NCI-H187 (cell line): ENCODE data around the gene PRSS38.
A peak's percentile ranks its signal among the peaks of the same experiment; 100 is the strongest.

ENCODE experiments used
- DNase-seq, 2 experiments: peaks; one replicate each; lab custom pipeline; 2025; lab: John Stamatoyannopoulos, UW

The PRSS38 gene

DNA sequence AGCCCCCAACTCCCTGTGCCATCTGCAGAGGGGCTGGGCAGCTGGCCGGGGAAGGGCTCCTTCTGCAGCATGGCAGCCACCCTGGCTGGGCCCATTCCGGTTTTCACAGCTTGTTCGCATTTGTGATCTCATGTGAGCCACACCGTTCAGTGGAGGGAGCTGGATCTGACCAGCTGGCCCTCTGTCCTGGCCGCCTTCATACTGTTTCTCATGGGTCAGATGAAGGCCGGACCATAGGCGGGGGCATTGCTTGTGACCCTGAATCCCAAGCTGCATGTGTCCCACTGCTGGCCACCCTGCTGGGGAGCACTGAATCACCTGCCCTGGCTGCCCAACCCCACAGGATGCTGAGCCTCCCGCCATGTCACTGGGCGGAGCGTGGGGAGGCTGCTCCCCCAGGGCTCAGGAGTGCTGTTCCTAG lies 36.4 kb upstream of the PRSS38 start:
- DNase-seq = no peak

DNA sequence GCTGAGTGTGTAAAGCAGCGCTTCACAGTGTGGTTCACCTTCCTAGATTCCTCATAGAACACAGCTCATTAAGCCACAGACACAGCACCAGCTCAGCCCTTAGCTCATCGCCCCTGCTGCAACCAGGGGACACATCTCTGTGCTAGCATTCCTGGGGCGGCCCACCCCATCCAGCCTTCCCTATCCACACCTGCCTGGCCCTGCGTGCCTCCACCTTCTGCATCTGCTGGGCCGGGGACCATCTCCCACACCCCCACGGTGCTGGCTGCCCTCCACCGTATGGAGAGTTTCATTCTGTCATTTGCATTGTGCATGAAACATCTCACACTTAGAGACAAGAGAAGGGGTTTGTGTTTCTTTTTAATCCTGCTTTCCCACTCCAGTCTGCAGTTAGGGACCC lies 35.8 kb upstream of the PRSS38 start:
- no peak for DNase-seq

DNA sequence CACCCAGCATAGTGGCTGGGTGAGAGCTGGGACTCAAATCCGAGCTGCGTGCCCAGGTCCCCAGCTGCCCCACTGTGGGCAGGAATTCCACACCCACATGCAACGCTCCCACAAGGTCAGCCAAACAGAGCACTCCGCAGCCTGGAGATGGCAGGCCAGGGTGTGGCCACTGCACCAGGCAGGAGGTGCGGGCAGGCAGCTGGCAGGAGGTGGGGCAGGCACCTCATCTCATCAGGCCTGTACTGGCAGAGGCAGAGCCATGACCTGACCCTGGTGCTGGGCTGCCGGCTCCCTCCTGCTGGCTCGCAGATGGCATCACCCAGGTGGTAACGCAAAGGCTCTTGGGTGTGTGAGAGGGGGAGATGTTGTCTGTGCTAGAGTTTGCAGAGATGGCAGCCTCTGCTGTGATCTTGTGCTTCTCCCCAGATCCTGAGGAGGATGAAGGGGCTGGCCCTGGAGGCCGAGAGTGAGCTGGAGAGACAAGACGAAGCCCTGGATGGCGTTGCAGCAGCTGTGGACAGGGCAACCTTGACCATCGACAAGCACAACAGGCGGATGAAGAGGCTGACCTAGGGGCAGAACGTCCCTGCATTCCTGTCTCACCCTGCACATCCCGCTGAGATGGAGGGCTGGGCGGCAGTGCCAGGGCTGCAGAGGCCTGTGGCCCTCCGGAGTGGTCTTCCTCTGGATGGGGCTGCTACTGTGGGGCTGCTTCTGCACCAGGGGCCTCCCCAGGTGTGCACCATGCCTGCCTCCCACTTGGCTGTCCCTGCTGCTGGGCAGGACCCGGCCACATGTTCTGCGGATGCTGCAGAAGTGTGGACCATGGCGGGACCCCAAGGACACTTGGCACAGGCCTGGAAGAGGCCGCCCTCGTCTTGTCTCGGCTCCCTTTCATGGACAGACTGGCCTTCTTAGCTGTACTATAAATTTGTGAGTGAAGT lies 35.1 kb upstream of the PRSS38 start:
- DNase-seq = no peak

DNA sequence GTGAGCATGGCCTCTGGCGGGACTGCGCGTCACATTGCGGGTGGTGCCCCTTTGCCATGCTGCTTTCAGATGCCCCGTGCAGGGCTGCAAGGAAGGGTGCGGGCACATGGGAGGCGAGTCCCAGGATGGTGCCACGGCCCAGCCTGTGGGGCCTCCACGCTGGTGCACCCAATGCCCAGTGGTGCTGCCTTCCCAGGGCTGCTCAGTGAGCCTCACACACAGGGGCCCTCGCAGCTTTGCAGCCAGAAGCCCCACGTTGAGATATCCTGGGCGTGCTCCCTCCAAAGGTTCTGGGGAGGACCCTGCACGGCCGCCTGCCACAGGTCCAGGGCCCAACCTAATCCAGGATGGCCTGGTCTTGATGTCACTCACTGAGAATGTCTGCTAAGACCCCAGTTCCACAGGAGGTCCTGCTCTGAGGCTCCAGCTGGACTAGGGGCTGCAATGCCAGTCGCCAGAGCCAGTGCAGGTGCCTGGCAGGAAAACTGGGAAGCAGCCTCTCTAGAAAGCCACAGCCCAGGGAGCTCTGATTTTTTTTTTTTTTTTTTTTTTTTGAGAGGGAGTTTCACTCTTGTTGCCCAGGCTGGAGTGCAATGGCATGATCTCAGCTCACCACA lies 34.1 kb upstream of the PRSS38 start:
- no peak for DNase-seq

DNA sequence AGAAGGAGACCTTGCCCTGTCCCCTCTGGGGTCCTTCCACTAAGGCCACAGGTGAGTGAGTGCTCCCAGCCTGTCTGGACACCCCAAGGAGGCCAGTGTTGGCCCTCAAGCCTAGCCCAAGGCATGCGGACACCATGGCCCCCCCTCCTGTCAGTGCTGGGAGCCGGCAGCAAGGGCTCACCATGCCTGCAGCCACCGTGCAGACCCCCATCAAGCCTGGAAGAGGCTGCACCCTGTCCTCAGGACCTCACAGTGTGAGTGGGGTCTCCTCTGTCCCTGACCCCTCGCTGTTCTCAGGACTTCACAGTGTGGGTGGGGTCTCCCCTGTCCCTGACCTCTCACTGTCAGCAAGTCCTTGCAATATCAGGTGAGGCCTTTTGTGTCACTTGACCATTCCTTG lies 33.2 kb upstream of the PRSS38 start:
- no peak for DNase-seq

DNA sequence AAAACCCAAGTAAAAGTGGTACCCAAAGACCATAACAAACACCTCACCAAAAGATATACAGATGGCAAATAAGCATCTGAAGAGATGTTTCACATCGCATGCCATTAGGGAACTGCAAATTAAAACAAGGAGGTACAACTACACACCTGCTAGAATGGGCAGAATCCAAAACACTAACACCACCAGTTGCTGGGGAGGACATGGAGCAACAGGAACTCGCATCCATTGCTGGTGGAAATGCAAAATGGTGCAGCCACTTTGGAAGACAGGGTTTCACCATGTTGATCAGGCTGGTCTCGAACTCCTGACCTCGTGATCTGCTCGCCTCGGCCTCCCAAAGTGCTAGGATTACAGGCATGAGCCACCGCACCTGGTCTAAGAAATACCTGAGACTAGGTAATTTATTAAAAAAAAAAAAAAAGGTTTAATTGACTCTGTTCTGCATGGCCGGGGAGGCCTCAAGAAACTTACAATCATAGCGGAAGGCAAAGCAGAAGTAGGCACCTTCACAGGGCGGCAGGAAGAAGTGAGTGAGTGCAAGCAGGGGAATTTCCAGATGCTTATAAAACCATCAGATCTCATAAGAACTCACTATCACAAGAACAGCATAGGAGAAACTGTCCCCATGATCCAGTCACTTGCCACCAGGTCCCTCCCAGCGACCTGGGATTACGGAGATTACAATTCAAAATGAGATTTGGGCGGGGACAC lies 30.2 kb upstream of the PRSS38 start:
- DNase-seq = no peak

DNA sequence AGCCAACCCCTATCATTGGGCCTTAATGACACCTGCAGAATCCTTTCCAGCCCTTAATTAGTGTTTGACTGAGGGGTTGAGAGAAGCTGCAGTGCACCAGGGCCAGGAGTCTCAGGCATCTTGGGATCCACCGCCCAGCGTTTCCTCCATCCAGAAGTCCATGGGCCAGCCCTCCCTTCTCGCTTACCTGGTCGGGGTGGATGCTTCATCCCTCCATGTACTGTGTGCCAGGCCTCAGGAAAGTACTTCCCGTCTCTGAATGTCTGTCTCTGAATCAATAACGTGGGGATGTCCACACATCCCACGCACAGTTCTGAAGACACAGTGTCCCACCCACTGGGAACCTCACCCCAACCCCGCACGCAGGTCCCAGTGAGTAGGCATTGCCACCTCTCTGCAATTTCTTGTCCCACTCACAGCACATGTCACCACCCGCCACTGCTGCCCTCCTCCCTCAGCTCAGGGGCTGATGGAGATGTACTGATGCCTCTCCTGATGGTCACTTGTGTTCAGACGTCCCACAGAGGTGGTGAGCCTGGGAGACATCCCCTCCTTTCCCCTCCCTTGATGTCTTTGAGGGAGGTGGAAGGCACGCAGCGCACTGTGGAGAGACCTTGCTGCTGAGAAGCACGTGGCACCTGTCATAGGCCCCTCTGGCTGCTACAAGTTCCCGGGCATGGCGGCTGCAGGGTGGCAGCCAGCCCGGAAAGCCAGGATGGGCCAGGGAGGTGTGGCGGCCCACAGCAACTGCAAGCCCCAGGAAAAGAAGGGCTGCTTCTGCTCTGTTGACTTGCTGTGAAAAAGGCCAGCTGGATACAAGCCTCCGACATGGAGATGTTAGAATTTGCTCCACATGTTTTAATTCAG lies 29.4 kb upstream of the PRSS38 start:
- no peak for DNase-seq

DNA sequence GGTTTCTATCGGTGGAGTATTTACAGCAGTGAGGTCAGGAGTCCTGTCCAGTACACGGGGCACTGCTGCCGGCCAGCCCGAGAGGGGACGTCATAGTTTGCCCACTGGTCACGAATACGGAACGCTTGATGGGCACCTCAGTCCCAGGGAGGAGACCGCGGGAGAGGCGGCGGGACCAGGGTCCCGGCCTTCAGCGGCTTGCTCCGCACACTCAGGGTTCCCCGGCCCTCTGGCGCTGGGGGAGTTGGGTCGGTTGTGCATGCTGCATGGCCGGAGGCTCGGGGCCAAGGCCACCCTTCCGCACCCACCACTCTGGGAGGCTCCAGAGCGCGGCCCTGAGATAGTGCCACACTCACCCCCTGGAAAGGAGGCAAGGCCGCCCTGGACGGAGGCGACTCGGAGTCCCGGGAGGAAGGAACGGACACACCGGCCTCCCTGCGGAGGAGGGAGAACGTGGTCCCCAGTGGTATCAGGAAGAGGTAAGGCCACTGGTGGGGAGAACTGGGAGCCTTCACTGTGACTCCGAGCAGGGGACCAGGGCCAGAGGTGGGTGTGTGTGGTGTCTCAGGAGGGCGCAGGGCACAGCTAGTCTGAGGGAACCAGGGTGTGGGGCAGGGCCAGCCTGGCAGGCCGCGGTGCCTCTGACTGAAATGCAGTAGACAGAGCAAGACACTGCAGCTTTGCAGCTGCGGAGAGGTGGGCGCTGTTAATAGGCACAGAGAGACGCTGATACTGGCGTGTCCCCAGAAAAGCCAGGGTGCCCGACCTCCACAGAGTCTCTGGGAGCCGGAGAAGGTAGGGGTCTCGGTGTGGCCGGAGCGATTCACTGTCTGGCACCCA lies 28.6 kb upstream of the PRSS38 start:
- DNase-seq = no peak

DNA sequence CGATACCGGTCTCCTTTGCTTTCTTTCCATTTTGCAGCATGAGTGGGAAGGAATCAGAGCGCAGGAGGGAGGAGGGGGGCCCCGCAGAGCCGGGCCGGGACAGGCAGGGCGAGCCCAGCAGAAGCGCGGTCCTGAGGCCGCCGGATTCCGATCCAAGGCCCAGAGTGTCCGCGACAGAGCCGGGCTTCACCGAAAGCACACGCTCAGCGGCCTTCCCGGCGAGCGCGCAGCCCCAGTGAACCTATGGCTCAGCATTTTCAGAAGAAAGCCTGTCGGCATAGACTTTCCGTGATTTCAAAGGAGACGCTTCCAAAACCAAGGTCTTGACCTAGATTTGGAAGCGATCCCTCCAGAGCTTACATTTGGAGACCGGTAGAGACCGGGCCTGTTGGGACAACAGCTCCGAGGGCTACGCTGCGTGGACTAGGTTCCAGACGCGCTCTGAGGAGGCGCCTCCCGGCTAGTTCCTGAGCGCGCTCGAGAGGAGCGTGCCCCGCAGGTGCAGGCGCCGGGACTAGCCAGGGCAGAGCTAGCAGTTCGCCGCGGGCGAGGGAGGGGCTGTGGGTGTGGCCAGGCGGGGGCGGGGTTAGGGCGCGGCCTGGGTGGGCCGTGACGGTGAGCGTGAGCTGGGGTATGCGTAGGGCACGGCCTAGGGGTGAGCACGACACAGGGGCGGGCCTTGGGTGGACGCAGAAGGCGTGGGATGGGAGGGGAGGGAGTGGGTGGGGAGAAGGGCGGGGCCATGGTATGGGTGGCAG lies 27.8 kb upstream of the PRSS38 start:
- DNase-seq = peak; percentile 88 to 90

DNA sequence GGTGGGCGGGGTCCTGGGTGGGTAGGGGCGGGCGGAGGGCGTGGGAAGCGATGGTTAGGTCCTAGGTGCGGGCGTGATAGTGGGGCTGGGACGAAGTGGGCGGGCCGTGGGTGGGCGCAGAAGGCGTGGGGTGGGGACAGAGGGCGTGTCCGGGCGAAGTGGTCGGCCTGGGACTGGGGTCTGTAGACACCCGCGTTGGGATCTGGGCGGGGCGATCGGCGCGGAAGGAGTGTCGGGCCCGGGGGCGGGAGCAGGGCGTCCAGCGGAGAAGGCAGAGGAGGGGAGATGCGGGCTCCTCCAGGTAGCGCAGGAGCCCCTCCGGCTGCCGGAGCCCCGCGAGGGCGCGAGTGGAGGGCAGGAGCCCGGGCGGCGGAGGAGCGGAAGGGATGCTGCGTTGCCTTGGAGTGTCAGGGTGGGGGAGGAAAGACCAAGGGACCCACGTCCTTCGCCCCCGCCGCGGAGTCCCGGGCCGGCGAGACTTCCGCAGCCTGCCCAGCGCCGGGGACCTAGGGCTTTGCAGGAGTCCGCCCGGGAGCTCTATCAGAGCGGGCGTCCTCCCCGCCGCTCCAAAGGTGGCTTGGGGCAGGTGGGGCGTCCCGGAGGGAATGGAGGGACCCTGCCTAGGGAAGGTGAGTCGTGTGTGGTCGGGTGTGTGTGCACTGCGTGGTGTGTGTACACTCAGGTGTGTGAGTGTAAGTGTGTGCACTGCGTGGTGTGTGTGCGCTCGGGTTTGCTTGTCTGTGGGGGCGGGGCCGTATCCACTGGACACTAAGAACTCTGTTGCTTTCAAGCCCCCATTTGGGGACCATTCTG lies 27.0 kb upstream of the PRSS38 start:
- DNase-seq = peak in 1 of 2 experiments; percentile 19

DNA sequence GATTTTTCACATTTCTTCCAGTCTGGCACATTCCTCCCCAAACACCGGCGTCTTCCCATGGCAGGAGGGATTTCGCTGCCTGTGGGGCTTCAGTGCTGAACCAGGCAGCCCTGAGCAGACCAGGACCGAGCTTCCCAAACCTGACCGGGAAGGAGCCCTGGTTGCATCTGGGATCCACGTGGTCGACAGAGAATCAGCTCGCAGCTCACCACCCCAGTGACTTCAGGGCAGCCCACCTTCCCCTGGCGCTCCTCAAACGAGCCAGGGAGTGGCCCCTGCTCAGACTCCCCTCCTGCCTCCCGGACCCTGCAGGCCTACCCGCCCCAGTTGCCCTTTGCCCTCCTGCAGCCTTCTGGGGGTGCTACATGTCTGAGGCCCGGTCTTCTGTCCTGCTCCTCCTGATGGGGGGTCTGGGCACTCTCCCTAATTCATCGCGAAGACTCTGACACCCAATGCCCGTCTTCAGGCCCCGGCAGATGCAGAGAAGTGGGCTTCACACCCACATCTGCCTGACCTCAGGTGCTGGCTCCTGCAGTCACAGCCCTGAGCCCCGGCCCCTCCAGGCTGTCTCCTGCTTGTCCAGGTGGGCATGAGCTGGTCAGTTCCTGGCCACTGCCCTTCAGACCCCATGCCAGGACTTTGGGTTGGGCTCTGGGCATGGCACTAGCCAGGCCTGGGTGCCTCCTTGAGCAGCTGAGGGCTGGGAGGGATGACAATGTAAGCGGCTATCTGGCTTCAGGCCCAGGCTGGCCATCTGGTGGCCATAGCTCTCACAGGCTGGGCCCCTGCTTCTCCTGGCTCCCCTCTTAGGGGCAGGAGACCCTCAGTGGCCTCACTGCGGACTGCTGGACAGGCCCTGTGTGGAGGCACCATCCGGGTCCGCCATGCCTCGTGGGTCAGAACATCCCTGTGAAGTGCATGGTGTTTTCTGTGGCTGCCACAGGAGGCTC lies 26.1 kb upstream of the PRSS38 start:
- no peak for DNase-seq

DNA sequence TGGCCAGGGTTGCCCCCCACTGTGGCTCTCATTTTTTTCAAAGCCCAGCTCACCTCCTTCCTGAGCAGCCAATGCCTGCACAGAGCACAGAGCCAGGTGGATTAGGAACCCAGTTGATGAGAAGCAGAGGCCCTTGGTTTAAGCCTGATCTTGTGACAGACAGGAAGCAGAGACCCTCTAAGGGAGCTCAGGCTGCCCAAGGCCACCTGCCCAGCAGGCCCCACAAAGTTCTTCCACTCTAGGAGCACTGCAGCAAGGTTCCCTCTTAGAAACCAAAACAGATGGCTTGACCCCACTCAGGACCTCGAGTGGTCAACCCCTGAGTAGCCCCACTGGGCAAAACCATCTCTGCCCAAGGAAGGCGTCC lies 25.5 kb upstream of the PRSS38 start:
- no peak for DNase-seq

DNA sequence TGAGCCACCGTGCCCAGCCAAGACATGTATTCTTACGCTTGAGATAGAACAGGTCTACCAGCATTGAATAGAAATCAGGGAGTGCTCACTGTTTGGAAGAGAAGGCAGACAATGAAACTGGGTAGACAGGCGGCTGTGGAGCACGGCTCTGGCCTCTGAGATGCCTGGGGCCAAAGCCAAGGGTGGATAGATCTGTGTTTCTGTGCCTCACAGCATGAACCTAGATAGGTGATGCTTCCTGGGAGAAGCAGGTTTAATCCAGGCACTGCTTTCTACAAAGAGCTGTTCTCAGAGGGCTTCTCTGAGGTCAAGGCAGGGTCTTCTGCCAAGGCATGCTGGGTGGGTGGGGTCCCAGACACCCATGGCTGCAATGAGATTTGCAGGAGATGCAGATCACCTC lies 24.6 kb upstream of the PRSS38 start:
- DNase-seq = no peak

DNA sequence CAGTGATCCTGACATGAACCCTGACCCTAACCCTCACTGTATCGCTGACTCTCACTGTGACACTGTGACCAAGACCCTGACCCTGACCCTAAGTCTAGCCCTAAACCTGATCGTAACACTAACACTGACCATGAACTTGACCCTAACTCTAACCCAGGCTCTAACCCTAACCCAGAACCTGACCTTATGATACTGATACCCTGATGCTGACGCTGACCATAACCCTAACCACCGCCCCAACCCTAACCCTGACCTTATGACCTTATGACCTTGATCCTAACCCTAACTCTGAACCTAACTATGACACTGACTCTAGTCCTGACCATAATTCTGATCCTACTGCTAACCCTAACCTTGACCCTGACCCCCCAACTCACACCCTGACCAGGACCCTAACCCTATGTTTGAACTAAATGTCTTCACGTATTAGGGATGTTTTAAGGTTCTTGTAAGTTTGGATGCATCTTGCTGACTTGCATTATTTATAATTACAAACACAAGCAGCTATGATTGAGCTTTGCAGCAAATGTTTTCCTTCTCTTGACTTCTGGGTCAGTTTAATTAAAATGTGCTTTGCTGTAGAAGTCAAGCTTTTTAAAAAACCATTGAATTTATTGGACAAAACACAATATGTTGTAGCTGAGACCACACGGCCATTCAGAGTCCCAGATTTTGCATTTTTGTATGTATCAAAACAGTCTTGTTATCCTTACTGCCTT lies 23.9 kb upstream of the PRSS38 start:
- no peak for DNase-seq

DNA sequence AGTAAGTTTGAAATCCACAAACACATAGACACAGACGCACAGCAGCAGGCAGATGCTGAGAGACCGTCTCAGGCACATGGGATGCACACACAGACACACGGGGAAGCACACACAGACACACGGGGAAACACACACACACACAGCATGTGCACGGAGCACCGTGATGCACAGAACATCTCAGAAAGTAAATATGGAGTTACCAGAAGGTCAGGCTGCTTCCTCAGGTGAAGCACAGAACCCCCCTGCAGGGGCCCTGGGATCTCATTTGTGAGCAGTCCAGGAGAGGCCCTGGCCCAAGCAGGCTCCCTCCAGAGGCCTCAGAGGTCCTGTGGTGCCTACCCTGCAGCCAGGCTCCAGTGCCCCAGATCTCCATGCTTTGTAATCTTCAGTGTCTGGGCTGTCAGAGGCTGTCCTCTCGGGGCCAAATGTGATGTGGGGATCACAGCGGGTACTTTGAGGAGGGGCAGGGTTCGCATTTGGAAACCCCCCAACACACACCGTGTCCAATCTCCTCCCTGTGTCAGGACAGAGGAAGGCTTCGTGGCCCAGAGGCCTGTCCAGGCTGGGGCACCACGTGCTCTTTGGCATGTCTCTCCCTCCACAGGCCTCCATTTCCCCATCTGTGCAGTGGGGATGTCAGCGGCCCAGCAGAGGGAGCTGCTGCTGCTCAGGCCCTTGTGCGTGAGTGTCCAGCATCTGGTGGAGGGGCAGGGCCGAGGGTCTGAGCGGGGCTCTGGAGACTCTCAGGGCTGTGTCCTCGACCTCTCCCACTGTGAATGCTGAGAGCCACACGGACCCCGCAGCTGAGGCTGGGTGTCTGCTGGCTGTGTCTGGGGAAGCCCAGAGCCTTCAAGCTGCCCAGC lies 23.0 kb upstream of the PRSS38 start:
- DNase-seq = no peak

DNA sequence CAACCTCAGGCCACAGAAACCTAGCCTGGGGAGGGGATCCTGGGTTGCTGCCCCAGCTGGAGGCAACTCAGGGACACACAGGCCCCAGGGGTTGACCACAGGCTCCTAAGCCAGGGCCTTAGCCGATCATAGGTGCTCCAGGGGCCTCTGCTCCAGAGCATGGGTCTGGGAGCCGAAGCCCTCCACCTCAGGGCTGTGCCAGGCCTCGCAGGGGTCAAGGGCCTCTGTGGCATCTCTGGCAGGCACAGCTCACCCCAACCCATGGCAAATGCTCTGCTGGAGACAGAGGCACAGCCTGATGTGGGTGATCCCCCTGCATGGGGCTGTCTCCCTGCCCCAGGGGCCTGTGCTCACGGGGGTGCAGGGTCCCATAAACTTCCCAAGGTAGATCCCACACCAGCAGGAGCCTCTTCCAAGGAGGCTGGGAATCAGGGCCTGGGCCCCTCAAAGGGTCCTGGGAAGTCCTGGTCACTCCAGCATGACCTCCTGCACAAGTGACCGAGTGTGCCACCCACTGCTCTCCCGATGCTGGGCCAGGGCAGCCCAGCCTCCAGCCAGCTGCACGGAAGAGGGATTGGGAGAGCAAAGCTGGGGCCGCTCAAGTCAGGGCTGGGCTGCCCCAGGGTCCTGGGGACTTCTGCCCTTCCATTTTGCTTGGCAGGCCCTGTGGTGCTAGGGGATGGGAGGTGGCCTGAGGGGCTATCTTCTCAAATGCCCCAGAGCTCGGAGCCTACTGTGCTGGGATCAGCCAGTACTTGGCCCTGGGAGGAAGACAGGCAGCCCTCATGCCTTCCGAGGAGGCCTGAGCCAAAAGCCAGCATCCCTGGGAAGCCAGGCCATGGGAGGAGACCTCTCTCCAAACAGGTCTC lies 22.2 kb upstream of the PRSS38 start:
- no peak for DNase-seq
